MCF 10A (cell line): Measurements from ENCODE around the gene CFAP77. TPM values are rescaled to one million over a fixed set of nuclear protein-coding genes. Genes with fewer than 3 reads are reported as not detected.

Experiments
- BruUV-seq: library from RNA; stranded (reverse); fragments of 400-500 nt; replicated peaks from 2 replicates; lab custom pipeline; 2021; lab: Mats Ljungman, UMichigan
- CTCF ChIA-PET: fragments of 300-600 bp; sonication (Branson Sonifier 250); formaldehyde crosslinking; extraction: SDS; loops from one replicate; lab custom pipeline; 2021; ENCODE audit warnings: antibody characterized with exemption, inconsistent platforms; lab: Yijun Ruan, JAX
- POLR2A ChIA-PET: fragments of 300-600, 350-650 bp; sonication (Branson Sonifier 250); formaldehyde crosslinking; extraction: SDS; loops from one replicate; lab custom pipeline; 2020; ENCODE audit warnings: antibody characterized with exemption, inconsistent platforms; lab: Yijun Ruan, JAX
- DNase-seq: peaks from one replicate; pipeline ENCODE4 v3.0.0-alpha.2; 2018; ENCODE audit not compliant: unreplicated experiment
- H3K27ac Mint-ChIP-seq: one replicate; pipeline ENCODE4 v1.8.0; 2022; ENCODE audit warnings: mild to moderate bottlenecking, low read depth, mixed read lengths; ENCODE audit not compliant: unreplicated experiment
- H3K27me3 Mint-ChIP-seq: one replicate; pipeline ENCODE4 v1.8.0; 2022; ENCODE audit warnings: mixed read lengths; ENCODE audit not compliant: insufficient read depth, unreplicated experiment
- H3K36me3 Mint-ChIP-seq: one replicate; pipeline ENCODE4 v1.8.0; 2022; ENCODE audit warnings: mild to moderate bottlenecking, moderate library complexity, mixed read lengths; ENCODE audit not compliant: insufficient read depth, unreplicated experiment
- H3K4me1 Mint-ChIP-seq: one replicate; pipeline ENCODE4 v1.8.0; 2022; ENCODE audit warnings: mixed read lengths; ENCODE audit not compliant: insufficient read depth, unreplicated experiment
- H3K4me3 Mint-ChIP-seq: one replicate; pipeline ENCODE4 v1.8.0; 2022; ENCODE audit warnings: mild to moderate bottlenecking, moderate library complexity, mixed read lengths; ENCODE audit not compliant: unreplicated experiment
- H3K9me3 Mint-ChIP-seq: one replicate; pipeline ENCODE4 v1.8.0; 2022; ENCODE audit warnings: mixed read lengths; ENCODE audit not compliant: unreplicated experiment
- CTCF ChIP-seq: fragments of 200-600 bp; IDR thresholded peaks from one replicate; pipeline ENCODE4 v1.8.0; 2022; ENCODE audit warnings: antibody characterized with exemption, mild to moderate bottlenecking; ENCODE audit not compliant: unreplicated experiment
- intact Hi-C: fragments of 100-400 bp; cut with micrococcal nuclease; formaldehyde crosslinking; loops from 2 replicates; pipeline ENCODE4 v1.14.1; 2022
- total RNA-seq: library from RNA; stranded (reverse); gene quantifications from 2 replicates; pipeline ENCODE4 v1.2.3, GENCODE V29; 2022

The CFAP77 gene
- total RNA-seq, 1 experiment from 2014 or later = not detected

- no peak overlapping the region for H3K27ac Mint-ChIP-seq
- H3K27me3 Mint-ChIP-seq = no peaks in the 10 kb centered on the region
- H3K36me3 Mint-ChIP-seq = peaks cover 66% of the 10 kb centered on the region
- POLR2A ChIA-PET = no interaction called here
- H3K9me3 Mint-ChIP-seq = no peaks in the 10 kb centered on the region
- no peak for TF ChIP-seq CTCF
- CTCF ChIA-PET = no interaction called here
- no peak for DNase-seq
- H3K4me1 Mint-ChIP-seq = no peaks in the 10 kb centered on the region
- BruUV-seq = no TSS peak
- intact Hi-C loops = no loop called here
- no peak overlapping the region for H3K4me3 Mint-ChIP-seq
Observed at GRCh38 chr9:132596200-132596599, 186.2 kb downstream of the CFAP77 start.

GRCh38 chr9:132597073-132597775 lies 187.2 kb downstream of the CFAP77 start:
- no peaks in the 10 kb centered on the region for H3K9me3 Mint-ChIP-seq
- H3K4me1 Mint-ChIP-seq = no peaks in the 10 kb centered on the region
- no peaks in the 10 kb centered on the region for H3K27me3 Mint-ChIP-seq
- H3K4me3 Mint-ChIP-seq = no peak overlapping the region
- peaks cover 62% of the 10 kb centered on the region for H3K36me3 Mint-ChIP-seq
- DNase-seq = no peak
- intact Hi-C loops = no loop called here
- no peak overlapping the region for H3K27ac Mint-ChIP-seq
- POLR2A ChIA-PET = interaction anchor here (0.6 kb wide), 1 partner anchor 90 kb away, joined by 3 read pairs; no protein-coding TSS in a partner anchor
- BruUV-seq = no TSS peak
- no peak for TF ChIP-seq CTCF
- CTCF ChIA-PET = no interaction called here

GRCh38 chr9:132600326-132600984 lies 190.4 kb downstream of the CFAP77 start:
- Mint-ChIP-seq H3K27me3 (no peaks in the 10 kb centered on the region), H3K9me3 (no peaks in the 10 kb centered on the region), H3K4me3 (no peak overlapping the region), H3K36me3 (peaks cover 41% of the 10 kb centered on the region), H3K4me1 (peaks cover under 1% of the 10 kb centered on the region), H3K27ac (no peak overlapping the region)
- BruUV-seq = no TSS peak
- intact Hi-C loops = no loop called here
- TF ChIP-seq CTCF = no peak
- DNase-seq = no peak
- ChIA-PET POLR2A (no interaction called here), CTCF (interaction anchor here (0.5 to 0.6 kb wide), 3 partner anchors 250 to 589 kb away, joined by 3 read pairs; no protein-coding TSS in a partner anchor)

- Mint-ChIP-seq H3K9me3 (no peaks in the 10 kb centered on the region), H3K4me3 (no peak overlapping the region), H3K4me1 (peaks cover 5% of the 10 kb centered on the region), H3K36me3 (peaks cover 40% of the 10 kb centered on the region), H3K27me3 (no peaks in the 10 kb centered on the region), H3K27ac (no peak overlapping the region)
- intact Hi-C loops = no loop called here
- DNase-seq = no peak
- BruUV-seq = no TSS peak
- CTCF ChIA-PET = interaction anchor here (0.6 kb wide), 2 partner anchors 39 to 432 kb away, joined by 3 to 4 read pairs; no protein-coding TSS in a partner anchor
- no peak for TF ChIP-seq CTCF
- POLR2A ChIA-PET = no interaction called here
Observed at GRCh38 chr9:132602207-132602606, 192.2 kb downstream of the CFAP77 start.
